Measurements from ENCODE around the gene MUC5AC.

MUC5AC gene

GRCh38 chr11:1226226-1226985, 68.7 kb downstream of the MUC5AC start:
- no peak for DNase-seq (ENCODE audit: low read depth)

GRCh38 chr11:1226986-1227550, 69.3 kb downstream of the MUC5AC start:
- no peak for DNase-seq (ENCODE audit: low read depth)

- no peak for DNase-seq (ENCODE audit: low read depth)
Observed at GRCh38 chr11:1227551-1228100, 69.9 kb downstream of the MUC5AC start.

- DNase-seq (ENCODE audit: low read depth) = no peak
Observed at GRCh38 chr11:1228101-1228821, 70.5 kb downstream of the MUC5AC start.

- DNase-seq (ENCODE audit: low read depth) = no peak
Observed at GRCh38 chr11:1228921-1229451, 71.2 kb downstream of the MUC5AC start.

- no peak for DNase-seq (ENCODE audit: low read depth)
Observed at GRCh38 chr11:1229471-1230120, 71.8 kb downstream of the MUC5AC start.

GRCh38 chr11:1230121-1230455, 72.3 kb downstream of the MUC5AC start:
- DNase-seq (ENCODE audit: low read depth) = no peak

GRCh38 chr11:1230456-1231395, 73.0 kb downstream of the MUC5AC start:
- DNase-seq (ENCODE audit: low read depth) = no peak

- DNase-seq (ENCODE audit: low read depth) = no peak
Observed at GRCh38 chr11:1231396-1232020, 73.8 kb downstream of the MUC5AC start.

- no peak for DNase-seq (ENCODE audit: low read depth)
Observed at GRCh38 chr11:1232021-1232882, 74.5 kb downstream of the MUC5AC start.

GRCh38 chr11:1232883-1233321, 75.1 kb downstream of the MUC5AC start:
- DNase-seq (ENCODE audit: low read depth) = no peak

- DNase-seq (ENCODE audit: low read depth) = no peak
Observed at GRCh38 chr11:1233351-1234053, 75.7 kb downstream of the MUC5AC start.

- no peak for DNase-seq (ENCODE audit: low read depth)
Observed at GRCh38 chr11:1234054-1234720, 76.4 kb downstream of the MUC5AC start.

- no peak for DNase-seq (ENCODE audit: low read depth)
Observed at GRCh38 chr11:1234771-1235305, 77.1 kb downstream of the MUC5AC start.

- DNase-seq (ENCODE audit: low read depth) = no peak
Observed at GRCh38 chr11:1235306-1235900, 77.7 kb downstream of the MUC5AC start.

- DNase-seq (ENCODE audit: low read depth) = no peak
Observed at GRCh38 chr11:1235901-1236315, 78.2 kb downstream of the MUC5AC start.

GRCh38 chr11:1236316-1237127, 78.8 kb downstream of the MUC5AC start:
- DNase-seq (ENCODE audit: low read depth) = no peak
